Neural cell (in vitro differentiated cells): ENCODE data around the gene SYTL3. TPM values are rescaled to one million over a fixed set of nuclear protein-coding genes. Genes with fewer than 3 reads are reported as not detected.

ENCODE experiments used
- H2AFZ ChIP-seq: fragments of 200-600, 300-800 bp; sonication (generic), shearing (Covaris generic); 2 replicates; pipeline ENCODE4 v1.6.0; 2014; ENCODE audit warnings: low read depth, mild to moderate bottlenecking, antibody characterized with exemption, low read length, moderate library complexity
- H3F3A ChIP-seq: fragments of 200-600 bp; shearing (Covaris generic); 2 replicates; pipeline ENCODE4 v1.6.1; 2016; ENCODE audit warnings: mild to moderate bottlenecking, moderate library complexity, mixed read lengths, antibody characterized with exemption, low read length; ENCODE audit not compliant: insufficient read depth, poor library complexity, severe bottlenecking
- H3K27ac ChIP-seq: fragments of 200-600, 300-800 bp; sonication (generic), shearing (Covaris generic); 2 replicates; pipeline ENCODE4 v1.5.1; 2014; ENCODE audit warnings: mild to moderate bottlenecking, low read length, moderate library complexity
- H3K27me3 ChIP-seq: fragments of 300-800, 200-600 bp; sonication (generic), shearing (Covaris generic); 2 replicates; pipeline ENCODE4 v1.6.0; 2014; ENCODE audit warnings: mild to moderate bottlenecking, low read depth, low read length, moderate library complexity; ENCODE audit not compliant: insufficient read depth
- H3K36me3 ChIP-seq: fragments of 300-800, 200-600 bp; sonication (generic), shearing (Covaris generic); 2 replicates; pipeline ENCODE4 v1.5.1; 2014; ENCODE audit warnings: mild to moderate bottlenecking, antibody characterized with exemption, low read length, moderate library complexity; ENCODE audit not compliant: insufficient read depth
- H3K4me2 ChIP-seq: fragments of 300-800, 200-600 bp; sonication (generic), shearing (Covaris generic); 2 replicates; pipeline ENCODE4 v1.6.0; 2014; ENCODE audit warnings: mild to moderate bottlenecking, low read length
- H3K4me3 ChIP-seq: fragments of 300-800, 200-600 bp; sonication (generic), shearing (Covaris generic); 2 replicates; pipeline ENCODE4 v1.5.1; 2014; ENCODE audit warnings: mild to moderate bottlenecking, low read length, moderate library complexity
- H3K79me2 ChIP-seq: fragments of 200-600 bp; shearing (Covaris generic); replicated peaks from 2 replicates; pipeline ENCODE4 v1.6.0; 2014; ENCODE audit warnings: mild to moderate bottlenecking, low read length, moderate library complexity; ENCODE audit not compliant: insufficient read depth
- H3K9ac ChIP-seq: fragments of 300-800, 200-600 bp; sonication (generic), shearing (Covaris generic); 2 replicates; pipeline ENCODE4 v1.6.1; 2016; ENCODE audit warnings: mild to moderate bottlenecking, low read length, mixed read lengths
- H3K9me2 ChIP-seq: fragments of 200-600 bp; shearing (Covaris generic); 2 replicates; pipeline ENCODE4 v1.6.1; 2016; ENCODE audit warnings: mild to moderate bottlenecking, low read length, mixed read lengths; ENCODE audit not compliant: insufficient read depth
- H3K9me3 ChIP-seq: fragments of 200-600, 300-800 bp; sonication (generic), shearing (Covaris generic); 2 replicates; pipeline ENCODE4 v1.6.1; 2016; ENCODE audit warnings: mild to moderate bottlenecking, mixed run types, low read length, moderate library complexity, mixed read lengths
- H4K20me1 ChIP-seq: fragments of 200-600 bp; shearing (Covaris generic); 2 replicates; pipeline ENCODE4 v1.6.1; 2016; ENCODE audit warnings: mild to moderate bottlenecking, mixed run types; ENCODE audit not compliant: insufficient read depth
- EP300 ChIP-seq: fragments of 450-650 bp; conservative IDR thresholded peaks from 2 replicates; pipeline ENCODE4 v1.6.1; 2014; ENCODE audit warnings: antibody characterized with exemption, mild to moderate bottlenecking, moderate library complexity; ENCODE audit not compliant: poor library complexity, severe bottlenecking
- EZH2 ChIP-seq: fragments of 200-600, 300-800 bp; shearing (Covaris generic), sonication (generic); IDR thresholded peaks from 2 replicates; pipeline ENCODE4 v1.6.1; 2014; ENCODE audit warnings: antibody characterized with exemption, low read length, borderline replicate concordance, mild to moderate bottlenecking; ENCODE audit not compliant: insufficient read depth, poor library complexity, severe bottlenecking
- MXI1 ChIP-seq: fragments of 450-650 bp; conservative IDR thresholded peaks from 2 replicates; pipeline ENCODE4 v1.6.1; 2014; ENCODE audit warnings: antibody characterized with exemption, mild to moderate bottlenecking; ENCODE audit not compliant: poor library complexity, severe bottlenecking
- POLR2AphosphoS5 ChIP-seq: IDR thresholded peaks from 2 replicates; pipeline ENCODE4 v1.6.1; 2012
- RAD21 ChIP-seq: fragments of 450-650 bp; conservative IDR thresholded peaks from 2 replicates; pipeline ENCODE4 v1.6.1; 2014; ENCODE audit warnings: antibody characterized with exemption, mild to moderate bottlenecking, moderate library complexity
- REST ChIP-seq: IDR thresholded peaks from 2 replicates; pipeline ENCODE4 v1.6.1; 2012; ENCODE audit warnings: borderline replicate concordance
- SMC3 ChIP-seq: fragments of 450-650 bp; conservative IDR thresholded peaks from 2 replicates; pipeline ENCODE4 v1.6.1; 2014; ENCODE audit warnings: antibody characterized with exemption, mild to moderate bottlenecking, moderate library complexity; ENCODE audit not compliant: poor library complexity
- TAF1 ChIP-seq: IDR thresholded peaks from 2 replicates; pipeline ENCODE4 v1.6.1; 2012; ENCODE audit warnings: low read depth
- polyA plus RNA-seq: library from polyadenylated mRNA; depleted of rRNA; stranded (reverse); fragments of >200 nt; gene quantifications from 2 replicates; pipeline ENCODE4 v1.2.3, GENCODE V29; 2014
- TF ChIP-seq, protein P1 (sequence below): fragments of 450-650 bp; IDR thresholded peaks from 2 replicates; pipeline ENCODE4 v1.5.1; 2014; ENCODE audit warnings: antibody characterized with exemption, mild to moderate bottlenecking, moderate library complexity; ENCODE audit not compliant: poor library complexity, severe bottlenecking

SYTL3 gene
- polyA plus RNA-seq, 1 donor from 2014 or later = 2.1 TPM

GRCh38 chr6:158808941-158809678, 159.3 kb downstream of the SYTL3 start:
- no peak overlapping the region for H3K4me2 ChIP-seq
- no peaks in the 10 kb centered on the region for H3K9me2 ChIP-seq
- H2AFZ ChIP-seq = no peak overlapping the region
- no peak overlapping the region for H3K4me3 ChIP-seq
- H3K36me3 ChIP-seq = no peaks in the 10 kb centered on the region
- TF ChIP-seq RAD21 (no peak), POLR2AphosphoS5 (no peak), REST (no peak), EZH2 (no peak), SMC3 (no peak), TAF1 (no peak), EP300 (no peak), MXI1 (no peak)
- TF ChIP-seq, protein P1, sequence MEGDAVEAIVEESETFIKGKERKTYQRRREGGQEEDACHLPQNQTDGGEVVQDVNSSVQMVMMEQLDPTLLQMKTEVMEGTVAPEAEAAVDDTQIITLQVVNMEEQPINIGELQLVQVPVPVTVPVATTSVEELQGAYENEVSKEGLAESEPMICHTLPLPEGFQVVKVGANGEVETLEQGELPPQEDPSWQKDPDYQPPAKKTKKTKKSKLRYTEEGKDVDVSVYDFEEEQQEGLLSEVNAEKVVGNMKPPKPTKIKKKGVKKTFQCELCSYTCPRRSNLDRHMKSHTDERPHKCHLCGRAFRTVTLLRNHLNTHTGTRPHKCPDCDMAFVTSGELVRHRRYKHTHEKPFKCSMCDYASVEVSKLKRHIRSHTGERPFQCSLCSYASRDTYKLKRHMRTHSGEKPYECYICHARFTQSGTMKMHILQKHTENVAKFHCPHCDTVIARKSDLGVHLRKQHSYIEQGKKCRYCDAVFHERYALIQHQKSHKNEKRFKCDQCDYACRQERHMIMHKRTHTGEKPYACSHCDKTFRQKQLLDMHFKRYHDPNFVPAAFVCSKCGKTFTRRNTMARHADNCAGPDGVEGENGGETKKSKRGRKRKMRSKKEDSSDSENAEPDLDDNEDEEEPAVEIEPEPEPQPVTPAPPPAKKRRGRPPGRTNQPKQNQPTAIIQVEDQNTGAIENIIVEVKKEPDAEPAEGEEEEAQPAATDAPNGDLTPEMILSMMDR = no peak
- no peaks in the 10 kb centered on the region for H3F3A ChIP-seq
- H3K27ac ChIP-seq = no peak overlapping the region
- H3K79me2 ChIP-seq = no peaks in the 10 kb centered on the region
- H3K9me3 ChIP-seq = no peaks in the 10 kb centered on the region
- no peaks in the 10 kb centered on the region for H3K27me3 ChIP-seq
- H3K9ac ChIP-seq = no peak overlapping the region
- H4K20me1 ChIP-seq = no peaks in the 10 kb centered on the region

DNA sequence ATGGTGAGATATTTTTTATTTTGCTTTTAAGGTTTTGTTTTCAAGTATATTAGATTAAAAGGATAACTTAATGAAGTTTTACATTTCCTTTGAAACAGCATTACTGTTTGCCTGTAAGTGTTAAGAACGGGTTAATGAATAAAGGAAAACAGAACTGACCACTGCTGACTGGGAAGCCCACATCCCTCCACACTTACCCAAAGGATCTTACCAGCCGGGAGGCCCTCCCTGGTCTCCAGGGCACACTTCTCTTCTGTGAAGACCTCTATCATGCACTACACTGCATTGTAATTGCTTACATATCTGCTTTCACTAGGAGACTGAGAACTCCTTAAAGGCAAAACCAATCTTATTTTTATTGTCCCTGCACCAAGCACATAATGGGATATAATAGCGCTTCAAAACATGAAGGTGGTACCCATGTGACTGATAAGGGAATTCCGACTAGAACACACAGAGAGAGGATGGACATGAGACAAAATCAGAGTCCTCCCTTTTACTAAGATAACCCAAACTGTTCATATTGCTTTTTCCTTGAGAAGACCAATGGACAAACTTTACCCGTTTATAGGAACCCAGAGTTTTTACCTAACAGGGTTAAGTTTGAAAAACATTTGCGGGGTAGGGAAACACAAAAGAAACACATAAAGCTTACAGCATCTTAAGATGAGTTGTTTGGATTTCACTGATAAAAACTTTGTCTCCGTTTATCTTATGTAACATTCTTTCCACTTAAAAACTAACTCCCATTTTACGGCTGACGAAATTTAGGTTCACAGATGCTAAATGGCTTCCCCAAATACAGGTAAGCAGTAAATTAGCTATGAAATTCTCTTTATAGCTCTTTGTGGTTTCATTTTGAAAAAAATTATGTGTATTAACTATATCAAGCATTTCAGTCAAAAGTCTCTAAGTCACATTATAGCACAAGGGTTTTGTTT, 160.6 kb downstream of the SYTL3 start:
- no peaks in the 10 kb centered on the region for H4K20me1 ChIP-seq
- H3K9me2 ChIP-seq = no peaks in the 10 kb centered on the region
- TF ChIP-seq EP300 (no peak), RAD21 (no peak), EZH2 (no peak), SMC3 (no peak), TAF1 (no peak), POLR2AphosphoS5 (no peak), MXI1 (no peak), REST (no peak)
- TF ChIP-seq, protein P1 = no peak
- H3K27ac ChIP-seq = no peak overlapping the region
- no peak overlapping the region for H3K4me2 ChIP-seq
- H3K9me3 ChIP-seq = no peaks in the 10 kb centered on the region
- H3K4me3 ChIP-seq = no peak overlapping the region
- H3K79me2 ChIP-seq = peaks cover 4% of the 10 kb centered on the region
- H3K9ac ChIP-seq = no peak overlapping the region
- no peak overlapping the region for H2AFZ ChIP-seq
- no peaks in the 10 kb centered on the region for H3K36me3 ChIP-seq
- H3F3A ChIP-seq = no peaks in the 10 kb centered on the region
- no peaks in the 10 kb centered on the region for H3K27me3 ChIP-seq
